Hepatocyte (in vitro differentiated cells): ENCODE results near the gene CENPU.

Experiments
- EZH2 ChIP-seq: fragments of 200-600 bp; sonication (generic); IDR thresholded peaks from 2 replicates; pipeline ENCODE4 v1.6.1; 2016; ENCODE audit warnings: antibody characterized with exemption, mild to moderate bottlenecking, borderline replicate concordance
- TF ChIP-seq, protein P1 (sequence below): fragments of 200-600 bp; sonication (generic); IDR thresholded peaks from 2 replicates; pipeline ENCODE4 v1.5.1; 2016; ENCODE audit warnings: antibody characterized with exemption, mild to moderate bottlenecking; ENCODE audit not compliant: poor library complexity

DNA sequence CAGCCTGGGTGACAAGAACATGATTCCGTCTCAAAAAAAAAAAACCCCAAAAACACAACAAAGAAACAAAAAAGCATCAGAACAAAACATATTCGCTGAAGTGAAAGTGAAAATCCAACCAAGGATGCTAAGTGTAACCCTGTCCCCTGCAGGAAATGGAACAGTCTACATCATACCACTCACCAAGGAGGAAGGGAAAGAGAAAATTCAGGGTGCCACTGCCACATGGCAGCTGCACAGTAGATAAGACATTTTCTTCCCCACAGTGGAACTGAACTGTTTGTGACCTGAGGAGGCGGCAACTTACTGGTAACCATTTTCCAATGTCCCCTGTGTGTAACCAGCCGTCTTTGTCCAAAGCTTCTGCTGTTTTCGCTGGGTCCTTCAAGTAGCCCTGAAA lies 28.2 kb upstream of the CENPU start:
- TF ChIP-seq, protein P1, sequence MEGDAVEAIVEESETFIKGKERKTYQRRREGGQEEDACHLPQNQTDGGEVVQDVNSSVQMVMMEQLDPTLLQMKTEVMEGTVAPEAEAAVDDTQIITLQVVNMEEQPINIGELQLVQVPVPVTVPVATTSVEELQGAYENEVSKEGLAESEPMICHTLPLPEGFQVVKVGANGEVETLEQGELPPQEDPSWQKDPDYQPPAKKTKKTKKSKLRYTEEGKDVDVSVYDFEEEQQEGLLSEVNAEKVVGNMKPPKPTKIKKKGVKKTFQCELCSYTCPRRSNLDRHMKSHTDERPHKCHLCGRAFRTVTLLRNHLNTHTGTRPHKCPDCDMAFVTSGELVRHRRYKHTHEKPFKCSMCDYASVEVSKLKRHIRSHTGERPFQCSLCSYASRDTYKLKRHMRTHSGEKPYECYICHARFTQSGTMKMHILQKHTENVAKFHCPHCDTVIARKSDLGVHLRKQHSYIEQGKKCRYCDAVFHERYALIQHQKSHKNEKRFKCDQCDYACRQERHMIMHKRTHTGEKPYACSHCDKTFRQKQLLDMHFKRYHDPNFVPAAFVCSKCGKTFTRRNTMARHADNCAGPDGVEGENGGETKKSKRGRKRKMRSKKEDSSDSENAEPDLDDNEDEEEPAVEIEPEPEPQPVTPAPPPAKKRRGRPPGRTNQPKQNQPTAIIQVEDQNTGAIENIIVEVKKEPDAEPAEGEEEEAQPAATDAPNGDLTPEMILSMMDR = no peak
- no peak for TF ChIP-seq EZH2
